ENCODE results near the gene SKAP1. TPM values are rescaled to one million over a fixed set of nuclear protein-coding genes. Genes with fewer than 3 reads are reported as not detected.
"Not testable (repeated sequence)": the region's sequence is repeated elsewhere in the genome, so short reads cannot be mapped to it uniquely, and the experiment has no call there.

Gene SKAP1
- total RNA-seq, 8 experiments from 2014 or later: 1.2 to 7.1 (median 1.5) TPM; not detected in 2

DNA sequence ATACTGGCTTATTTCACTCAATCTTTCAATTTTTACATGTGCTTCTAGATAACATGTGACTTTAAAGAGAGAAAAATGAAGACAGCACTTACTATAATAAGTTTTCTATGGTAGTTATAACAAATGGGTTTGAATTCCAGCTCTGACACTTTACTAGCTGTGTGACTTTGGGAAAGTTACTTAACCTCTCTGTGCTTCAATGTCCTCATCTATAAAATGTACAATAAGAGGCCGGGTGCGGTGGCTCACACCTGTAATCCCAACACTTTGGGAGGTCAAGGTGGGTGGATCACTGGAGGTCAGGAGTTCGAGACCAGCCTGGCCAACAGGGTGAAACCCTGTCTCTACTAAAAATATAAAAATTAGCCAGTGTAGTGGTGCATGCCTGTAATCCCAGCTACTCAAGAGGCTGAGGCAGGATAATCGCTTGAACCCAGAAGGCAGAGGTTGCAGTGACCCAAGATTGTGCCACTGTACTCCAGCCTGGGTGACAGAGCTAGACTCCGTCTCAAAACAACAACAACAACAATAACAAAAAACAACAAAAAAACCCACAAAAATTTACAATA, 184.5 kb downstream of the SKAP1 start:
- H3K4me3 ChIP-seq; H3K27ac ChIP-seq; ATAC-seq (replicated peaks in 6 of 8); in situ Hi-C loops (cut with MboI; ENCODE audit: low pct_unique_long_range_greater_than_20kb in 2 of 9, low sequenced_read_pairs in 9 of 9, unreplicated experiment in 9 of 9): not testable (repeated sequence)
- 85 to 100% (median 98%) methylated on average over 1 to 5 of the region's 5 CpGs; no CpG with 5 or more reads in 2 of the 10 experiments for WGBS, 10 experiments
- H3K4me1 ChIP-seq (replicated peaks in 1 of 2): peaks cover 26 to 43% of the 10 kb centered on the region in 2 donors

DNA sequence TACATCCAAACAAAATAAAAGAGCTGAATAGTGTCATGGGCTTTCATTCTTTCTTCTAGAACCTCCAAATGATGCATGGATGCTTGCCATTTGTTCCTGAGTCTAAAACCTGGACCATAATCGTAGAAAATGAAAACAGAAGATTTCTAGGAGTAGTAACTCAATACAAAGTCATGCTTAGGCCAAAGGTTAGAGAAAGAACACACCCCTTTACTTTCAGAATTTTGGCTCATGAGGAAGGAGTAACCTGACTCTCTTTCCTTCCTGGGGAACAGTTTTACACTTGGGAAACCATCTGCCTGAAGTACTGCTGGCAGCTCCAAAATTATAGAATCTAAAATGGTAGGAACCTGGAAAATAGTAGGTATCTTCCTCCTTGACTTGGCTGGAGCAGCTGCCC, 185.2 kb downstream of the SKAP1 start:
- peaks cover 33 to 50% of the 10 kb centered on the region in 2 donors for H3K4me1 ChIP-seq (replicated peaks in 1 of 2)
- H3K4me3 ChIP-seq: no peak overlapping the region
- WGBS, 10 experiments: 10 to 88% (median 75%) methylated on average over 1 of the region's 1 CpG; no CpG with 5 or more reads in 3 of the 10 experiments
- in situ Hi-C loops (cut with MboI; ENCODE audit: low pct_unique_long_range_greater_than_20kb in 2 of 9, low sequenced_read_pairs in 9 of 9, unreplicated experiment in 9 of 9): no loop called here
- no peak overlapping the region for H3K27ac ChIP-seq
- ATAC-seq (replicated peaks in 6 of 8): no peak

DNA sequence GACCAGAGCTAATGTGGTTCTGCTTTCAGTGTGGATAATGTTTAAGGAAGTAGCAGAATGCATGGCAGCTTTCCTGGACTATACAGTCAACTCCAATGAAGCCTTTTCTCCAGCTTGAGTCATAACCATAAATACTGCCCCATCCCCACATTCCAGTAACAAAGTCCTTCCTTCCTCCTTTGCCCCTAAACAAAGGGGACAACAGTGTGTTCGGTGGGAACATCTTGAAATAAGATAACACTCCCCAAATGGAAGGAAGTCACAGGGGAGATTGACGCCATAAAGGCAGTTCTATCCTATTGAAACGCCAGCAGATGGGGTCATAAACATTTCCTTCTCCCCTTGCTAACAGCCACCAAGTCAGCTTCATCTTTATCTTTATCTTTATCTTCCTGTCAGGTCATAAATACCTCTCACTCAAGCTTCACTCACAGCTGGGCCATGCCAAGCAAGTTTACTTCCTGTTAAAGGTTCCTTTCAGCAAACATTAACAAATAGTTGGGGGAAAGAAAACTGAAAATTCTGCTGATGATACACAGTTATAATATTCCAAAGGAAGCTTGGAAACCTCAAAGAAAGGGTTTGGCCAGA, 185.8 kb downstream of the SKAP1 start:
- no peak for ATAC-seq (replicated peaks in 6 of 8)
- H3K4me1 ChIP-seq (replicated peaks in 1 of 2): peaks cover 39 to 56% of the 10 kb centered on the region in 2 donors
- no peak overlapping the region for H3K27ac ChIP-seq
- 0 to 67% (median 13%) methylated on average over 1 to 3 of the region's 3 CpGs; no CpG with 5 or more reads in 1 of the 10 experiments for WGBS, 10 experiments
- H3K4me3 ChIP-seq: no peak overlapping the region
- in situ Hi-C loops (cut with MboI; ENCODE audit: low pct_unique_long_range_greater_than_20kb in 2 of 9, low sequenced_read_pairs in 9 of 9, unreplicated experiment in 9 of 9): no loop called here

DNA sequence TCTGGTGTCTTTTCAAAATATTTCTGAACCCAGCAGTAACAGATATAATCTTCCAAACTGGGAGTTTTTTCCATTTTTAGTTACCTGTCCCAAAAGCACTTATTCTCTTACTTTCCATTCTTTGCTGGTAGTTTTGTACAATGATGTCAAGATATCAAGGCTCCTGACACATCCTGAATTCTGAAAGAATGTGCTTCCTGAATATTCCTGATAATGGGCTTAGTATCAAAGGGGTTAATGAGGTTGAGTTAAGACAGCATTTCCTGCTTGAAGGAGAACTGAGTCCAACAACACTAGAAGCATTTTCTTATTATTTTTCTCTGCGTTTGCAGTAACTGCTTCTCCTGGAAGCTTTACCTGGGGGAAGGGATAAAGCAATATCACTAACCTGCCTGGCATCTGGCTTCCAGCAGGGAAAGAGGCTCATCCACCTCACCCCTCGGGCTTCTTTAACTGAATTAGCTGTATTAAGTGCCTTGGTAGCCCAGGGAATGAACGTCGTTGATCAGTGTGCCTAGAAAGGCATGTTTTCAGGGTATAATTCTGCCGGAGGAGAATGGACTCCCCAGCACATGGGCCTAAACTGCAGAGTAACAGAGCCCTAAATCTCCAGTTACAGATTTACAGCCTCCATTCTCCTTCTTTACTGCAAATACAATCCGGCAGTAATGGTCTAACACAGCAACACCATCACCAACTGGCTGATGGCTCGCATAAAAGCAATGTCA, 188.1 kb downstream of the SKAP1 start:
- peak in 2 of 8 experiments; percentile 9 to 11 for ATAC-seq (replicated peaks in 6 of 8)
- 0 to 100% (median 39%) methylated on average over 1 to 6 of the region's 7 CpGs for WGBS, 10 experiments
- in situ Hi-C loops (cut with MboI; ENCODE audit: low pct_unique_long_range_greater_than_20kb in 2 of 9, low sequenced_read_pairs in 9 of 9, unreplicated experiment in 9 of 9): no loop called here
- peaks cover 42 to 65% of the 10 kb centered on the region in 2 donors for H3K4me1 ChIP-seq (replicated peaks in 1 of 2)
- H3K4me3 ChIP-seq: no peak overlapping the region
- H3K27ac ChIP-seq: peak overlapping the region in 1 of 2 donors; percentile 54

DNA sequence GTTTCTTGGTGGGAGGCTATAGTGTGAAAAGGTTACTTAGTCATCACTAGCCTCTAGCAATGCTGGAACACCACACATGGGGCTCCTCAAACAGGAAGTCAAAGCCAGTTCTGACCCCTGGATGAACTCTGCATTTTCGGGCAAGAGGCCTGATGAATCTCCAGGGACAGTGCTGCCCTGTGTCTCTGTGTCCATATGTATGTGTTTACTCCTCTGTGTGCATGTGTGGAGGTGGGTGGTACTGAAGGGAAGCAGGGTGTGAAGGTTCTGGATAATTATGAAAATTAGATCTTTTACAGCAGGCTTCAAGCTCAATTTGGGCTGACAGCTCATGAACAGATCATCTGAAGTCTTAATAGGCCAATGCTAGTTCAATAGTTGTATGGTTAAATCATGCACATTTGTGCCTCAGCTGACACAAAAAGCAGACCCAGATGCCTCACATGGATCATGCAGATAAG, 188.9 kb downstream of the SKAP1 start:
- peak overlapping the region; percentile 15 to 22 for H3K27ac ChIP-seq
- peaks cover 42 to 62% of the 10 kb centered on the region in 2 donors for H3K4me1 ChIP-seq (replicated peaks in 1 of 2)
- no peak overlapping the region for H3K4me3 ChIP-seq
- in situ Hi-C loops (cut with MboI; ENCODE audit: low pct_unique_long_range_greater_than_20kb in 2 of 9, low sequenced_read_pairs in 9 of 9, unreplicated experiment in 9 of 9): no loop called here
- 0 to 14% (median 0%) methylated on average over 1 of the region's 1 CpG; no CpG with 5 or more reads in 7 of the 10 experiments for WGBS, 10 experiments
- peak; percentile 74 to 95 (median 92) for ATAC-seq (replicated peaks in 6 of 8)

DNA sequence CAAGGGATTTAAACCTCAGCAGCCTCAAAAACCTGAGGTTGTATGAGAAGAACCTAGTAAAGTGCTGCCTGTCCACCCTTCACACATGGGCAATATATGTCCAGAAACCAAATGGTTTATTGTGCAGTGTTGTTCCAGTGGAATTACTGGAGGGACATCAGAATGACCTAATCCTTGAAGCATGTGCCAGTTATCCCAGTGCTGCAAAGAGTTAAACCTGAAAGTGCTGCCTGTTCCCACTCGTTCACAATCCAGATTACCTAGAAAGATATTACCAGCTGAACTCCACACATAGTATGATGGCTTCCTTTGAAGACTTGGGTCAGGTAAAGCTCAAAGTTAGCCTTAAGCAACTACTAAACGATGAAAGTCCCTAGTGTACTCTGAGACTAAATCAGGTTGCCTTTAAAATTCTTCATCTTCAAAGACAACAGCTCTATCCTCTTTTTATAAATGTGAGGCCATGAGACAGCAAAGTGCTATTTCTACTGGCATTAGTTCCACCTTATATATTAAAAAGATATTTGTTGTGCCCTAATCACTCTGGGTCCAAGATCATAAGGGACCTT, 189.4 kb downstream of the SKAP1 start:
- WGBS, 10 experiments: 33 to 76% (median 50%) methylated on average over 1 to 2 of the region's 2 CpGs; no CpG with 5 or more reads in 5 of the 10 experiments
- H3K4me3 ChIP-seq: no peak overlapping the region
- H3K4me1 ChIP-seq (replicated peaks in 1 of 2): peaks cover 42 to 62% of the 10 kb centered on the region in 2 donors
- peak; percentile 2 to 33 (median 9) for ATAC-seq (replicated peaks in 6 of 8)
- in situ Hi-C loops (cut with MboI; ENCODE audit: low pct_unique_long_range_greater_than_20kb in 2 of 9, low sequenced_read_pairs in 9 of 9, unreplicated experiment in 9 of 9): no loop called here
- H3K27ac ChIP-seq: peak overlapping the region; percentile 15 to 22

DNA sequence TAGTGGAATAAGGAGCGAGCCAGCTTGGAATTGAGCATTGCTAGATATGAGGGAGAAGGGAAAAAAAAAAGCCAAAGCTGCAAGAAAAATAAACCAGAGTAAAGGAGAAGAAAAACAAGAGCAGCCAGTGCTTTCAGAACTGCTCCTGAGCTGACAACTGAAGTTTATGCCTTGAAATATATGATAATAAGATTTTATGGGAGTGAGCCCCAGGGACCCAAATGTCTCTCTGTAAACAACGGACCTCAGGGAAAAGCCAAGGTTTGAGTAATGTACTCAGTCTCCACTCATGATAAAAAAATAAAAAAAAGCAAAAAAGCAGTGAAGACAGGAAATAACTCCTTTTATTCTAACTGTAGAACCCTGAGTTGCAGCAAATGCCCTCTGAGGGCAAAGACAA, 189.9 kb downstream of the SKAP1 start:
- peaks cover 42 to 62% of the 10 kb centered on the region in 2 donors for H3K4me1 ChIP-seq (replicated peaks in 1 of 2)
- ATAC-seq (replicated peaks in 6 of 8): peak in 1 of 8 experiments; percentile 19
- no peak overlapping the region for H3K4me3 ChIP-seq
- H3K27ac ChIP-seq: peak overlapping the region in 1 of 2 donors; percentile 30
- WGBS, 10 experiments: 56 to 100% (median 82%) methylated on average over 1 to 2 of the region's 2 CpGs; no CpG with 5 or more reads in 1 of the 10 experiments
- in situ Hi-C loops (cut with MboI; ENCODE audit: low pct_unique_long_range_greater_than_20kb in 2 of 9, low sequenced_read_pairs in 9 of 9, unreplicated experiment in 9 of 9): no loop called here

DNA sequence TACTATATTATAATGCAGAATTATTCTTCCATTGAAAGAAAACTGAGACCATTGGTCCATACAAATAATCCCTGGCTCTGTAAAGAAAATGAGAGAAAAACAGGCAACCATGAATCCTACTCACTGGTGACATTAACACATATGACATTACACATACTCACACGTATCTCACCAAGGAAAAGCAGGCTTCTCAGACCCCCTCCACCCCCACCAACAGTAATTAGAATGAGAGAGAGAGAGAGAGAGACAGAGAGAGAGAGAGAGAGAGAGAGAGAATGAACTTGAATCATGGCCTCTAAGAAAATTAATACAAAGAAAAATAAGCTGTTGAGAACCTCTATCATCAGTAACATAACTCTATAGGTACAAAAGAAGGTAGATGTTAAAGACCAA, 190.4 kb downstream of the SKAP1 start:
- ATAC-seq (replicated peaks in 6 of 8): peak in 2 of 8 experiments; percentile 14 to 19
- Histone ChIP-seq H3K4me3 (no peak overlapping the region), H3K4me1 (replicated peaks in 1 of 2) (peaks cover 42 to 61% of the 10 kb centered on the region in 2 donors), H3K27ac (no peak overlapping the region)
- 13 to 100% (median 44%) methylated on average over 1 of the region's 1 CpG; no CpG with 5 or more reads in 5 of the 10 experiments for WGBS, 10 experiments
- in situ Hi-C loops (cut with MboI; ENCODE audit: low pct_unique_long_range_greater_than_20kb in 2 of 9, low sequenced_read_pairs in 9 of 9, unreplicated experiment in 9 of 9): no loop called here

DNA sequence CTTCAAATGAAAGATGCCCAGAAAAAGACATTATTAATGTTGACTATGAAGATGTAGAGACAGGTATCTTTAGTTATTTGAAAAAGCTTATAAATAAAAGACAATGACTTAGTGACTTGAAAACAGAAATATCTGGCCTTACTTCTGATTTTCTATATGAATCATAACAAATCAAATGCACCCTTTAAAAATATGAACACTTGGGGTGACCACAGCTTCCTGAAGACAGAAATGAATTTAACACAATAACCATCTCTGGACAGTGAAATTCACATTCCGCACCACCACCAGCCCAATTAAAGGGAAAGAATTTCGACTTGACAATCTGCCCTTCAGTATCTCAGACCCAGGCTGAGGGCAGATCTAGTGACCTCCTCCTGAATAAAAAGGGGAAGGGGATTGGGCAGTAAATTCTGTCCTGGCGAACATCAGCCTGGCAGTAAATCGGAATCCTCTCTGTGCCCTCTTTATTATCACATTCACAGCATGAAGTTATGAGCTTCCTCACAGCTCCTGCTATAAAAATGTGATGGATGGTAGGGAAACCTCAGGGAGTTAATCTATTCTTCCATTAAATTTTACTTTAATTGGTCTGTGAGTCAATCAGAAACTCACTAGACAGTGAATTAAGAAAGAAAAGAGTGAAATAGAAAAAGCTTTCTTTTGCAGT, 190.9 kb downstream of the SKAP1 start:
- Histone ChIP-seq H3K4me1 (replicated peaks in 1 of 2) (peaks cover 38 to 56% of the 10 kb centered on the region in 2 donors), H3K27ac (no peak overlapping the region), H3K4me3 (no peak overlapping the region)
- in situ Hi-C loops (cut with MboI; ENCODE audit: low pct_unique_long_range_greater_than_20kb in 2 of 9, low sequenced_read_pairs in 9 of 9, unreplicated experiment in 9 of 9): no loop called here
- 20 to 100% (median 70%) methylated on average over 1 to 4 of the region's 4 CpGs; no CpG with 5 or more reads in 1 of the 10 experiments for WGBS, 10 experiments
- peak in 1 of 8 experiments; percentile 42 for ATAC-seq (replicated peaks in 6 of 8)

DNA sequence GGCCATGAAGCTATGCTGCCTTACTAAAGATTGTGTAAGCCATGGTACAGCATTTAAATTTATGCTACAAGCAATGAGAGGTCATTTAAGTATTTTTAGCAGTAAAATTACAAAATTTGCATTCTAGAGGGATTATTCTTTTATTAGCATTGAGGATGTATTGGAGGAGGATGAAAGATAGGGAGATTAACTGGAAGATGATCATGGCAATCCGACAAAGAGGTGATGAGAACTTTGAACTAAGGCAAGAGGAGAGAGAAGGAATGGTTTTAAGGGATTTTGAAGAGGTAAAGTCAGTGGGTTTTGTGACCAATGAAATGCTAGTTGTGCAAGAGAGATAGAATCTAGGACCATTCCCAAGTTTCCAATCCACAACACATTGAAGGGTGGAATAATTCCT, 192.6 kb downstream of the SKAP1 start:
- Histone ChIP-seq H3K4me3 (no peak overlapping the region), H3K27ac (no peak overlapping the region), H3K4me1 (replicated peaks in 1 of 2) (peaks cover 42 to 48% of the 10 kb centered on the region in 2 donors)
- in situ Hi-C loops (cut with MboI; ENCODE audit: low pct_unique_long_range_greater_than_20kb in 2 of 9, low sequenced_read_pairs in 9 of 9, unreplicated experiment in 9 of 9): no loop called here
- WGBS, 10 experiments: 0 to 100% (median 83%) methylated on average over 1 of the region's 1 CpG; no CpG with 5 or more reads in 2 of the 10 experiments
- peak in 3 of 8 experiments; percentile 1 to 8 (median 3) for ATAC-seq (replicated peaks in 6 of 8)

DNA sequence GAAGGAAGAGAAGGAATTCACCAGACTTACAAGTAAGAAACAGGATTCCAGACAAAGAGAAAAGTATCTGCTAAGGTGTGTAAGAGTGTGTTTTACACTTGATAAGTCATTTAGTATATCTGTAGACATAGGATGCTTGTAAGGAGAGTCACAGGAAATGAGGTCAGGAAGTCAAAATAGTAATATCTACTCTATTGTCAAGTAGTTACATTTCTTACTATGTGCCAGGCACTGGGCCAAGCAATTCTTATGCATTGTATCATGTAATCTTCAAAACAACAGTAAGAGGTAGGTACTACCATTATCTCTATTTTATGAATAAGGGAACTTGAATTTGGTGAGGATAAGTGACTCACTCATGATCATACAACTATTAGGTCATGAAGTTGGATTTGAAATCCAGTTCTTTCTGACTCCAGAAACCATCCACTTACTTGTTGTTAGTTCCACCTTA, 193.3 kb downstream of the SKAP1 start:
- Histone ChIP-seq H3K4me1 (replicated peaks in 1 of 2) (peaks cover 34 to 48% of the 10 kb centered on the region in 2 donors), H3K4me3 (no peak overlapping the region), H3K27ac (no peak overlapping the region)
- ATAC-seq (replicated peaks in 6 of 8): peak in 2 of 8 experiments; percentile 1 to 4
- in situ Hi-C loops (cut with MboI; ENCODE audit: low pct_unique_long_range_greater_than_20kb in 2 of 9, low sequenced_read_pairs in 9 of 9, unreplicated experiment in 9 of 9): no loop called here

DNA sequence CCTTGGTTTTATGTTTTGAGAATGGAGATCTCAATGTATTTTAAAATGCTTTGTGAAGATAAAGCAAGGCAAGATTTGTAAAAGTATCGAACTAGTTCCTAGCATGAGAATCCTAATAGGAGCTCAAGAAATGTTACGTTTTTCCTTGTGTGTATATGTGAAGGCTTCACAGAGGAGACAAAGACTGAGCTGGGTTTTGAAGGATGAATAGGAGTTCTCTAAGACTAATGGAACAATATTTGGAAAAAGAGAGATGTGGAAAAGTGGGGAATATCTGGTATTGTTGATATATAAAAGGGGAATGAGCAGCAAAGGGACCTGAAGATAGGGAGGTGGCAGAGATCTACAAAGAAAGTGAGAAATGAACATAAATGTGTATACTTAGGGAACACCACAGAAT, 195.1 kb downstream of the SKAP1 start:
- ATAC-seq (replicated peaks in 6 of 8): no peak
- no peak overlapping the region for H3K4me3 ChIP-seq
- H3K4me1 ChIP-seq (replicated peaks in 1 of 2): peaks cover 18 to 30% of the 10 kb centered on the region in 2 donors
- in situ Hi-C loops (cut with MboI; ENCODE audit: low pct_unique_long_range_greater_than_20kb in 2 of 9, low sequenced_read_pairs in 9 of 9, unreplicated experiment in 9 of 9): no loop called here
- WGBS, 10 experiments: 30 to 100% (median 91%) methylated on average over 1 to 2 of the region's 2 CpGs; no CpG with 5 or more reads in 2 of the 10 experiments
- no peak overlapping the region for H3K27ac ChIP-seq

All from motor neuron (in vitro differentiated cells).